Lower leg skin (tissue), 4 donors: ENCODE results near the gene SHANK1. TPM values are rescaled to one million over a fixed set of nuclear protein-coding genes. Genes with fewer than 3 reads are reported as not detected.

Experiments
- DNase-seq, 2 donors: peaks; one replicate each; pipeline ENCODE4 v3.0.0-alpha.2; 2019; ENCODE audit warnings: low spot score in 2 of 2
- H3K4me3 ChIP-seq: fragments of 200-600 bp; sonication (generic); 2 replicates; pipeline ENCODE4 v1.5.1; 2017; ENCODE audit warnings: mild to moderate bottlenecking, low read depth; ENCODE audit not compliant: poor library complexity, severe bottlenecking
- POLR2A ChIP-seq, 2 donors: fragments of 450-650 bp; IDR thresholded peaks; one replicate each; pipeline ENCODE4 v1.6.1; 2016 to 2017; ENCODE audit warnings: antibody characterized with exemption in 2 of 2, mild to moderate bottlenecking in 1 of 2, moderate library complexity in 1 of 2
- WGBS, 2 donors: methylation state at CpG; one replicate each; pipeline ENCODE4 v1.1.5; 2018; 5-methylcytosine and 5-hydroxymethylcytosine counted together
- intact Hi-C: fragments of 100-400 bp; cut with DNase I; formaldehyde crosslinking; loops from one replicate; pipeline ENCODE4 v1.15.0; 2023; ENCODE audit warnings: low total_unique reads
- total RNA-seq, 4 donors: library from RNA; depleted of rRNA; stranded (reverse); fragments of >200 nt; gene quantifications; one replicate each; pipeline ENCODE4 v1.1.0, GENCODE V29; 2016
- TF ChIP-seq, protein P1 (sequence below), 3 donors: fragments of 450-650 bp; IDR thresholded peaks; one replicate each; pipeline ENCODE4 v1.5.1; 2016; ENCODE audit warnings: antibody characterized with exemption in 3 of 3, mild to moderate bottlenecking in 3 of 3, moderate library complexity in 2 of 3

SHANK1 gene
- total RNA-seq, 4 donors from 2014 or later, result 0.30 to 1.6 (median 0.67) TPM

- no peak for DNase-seq
- TF ChIP-seq, protein P1, sequence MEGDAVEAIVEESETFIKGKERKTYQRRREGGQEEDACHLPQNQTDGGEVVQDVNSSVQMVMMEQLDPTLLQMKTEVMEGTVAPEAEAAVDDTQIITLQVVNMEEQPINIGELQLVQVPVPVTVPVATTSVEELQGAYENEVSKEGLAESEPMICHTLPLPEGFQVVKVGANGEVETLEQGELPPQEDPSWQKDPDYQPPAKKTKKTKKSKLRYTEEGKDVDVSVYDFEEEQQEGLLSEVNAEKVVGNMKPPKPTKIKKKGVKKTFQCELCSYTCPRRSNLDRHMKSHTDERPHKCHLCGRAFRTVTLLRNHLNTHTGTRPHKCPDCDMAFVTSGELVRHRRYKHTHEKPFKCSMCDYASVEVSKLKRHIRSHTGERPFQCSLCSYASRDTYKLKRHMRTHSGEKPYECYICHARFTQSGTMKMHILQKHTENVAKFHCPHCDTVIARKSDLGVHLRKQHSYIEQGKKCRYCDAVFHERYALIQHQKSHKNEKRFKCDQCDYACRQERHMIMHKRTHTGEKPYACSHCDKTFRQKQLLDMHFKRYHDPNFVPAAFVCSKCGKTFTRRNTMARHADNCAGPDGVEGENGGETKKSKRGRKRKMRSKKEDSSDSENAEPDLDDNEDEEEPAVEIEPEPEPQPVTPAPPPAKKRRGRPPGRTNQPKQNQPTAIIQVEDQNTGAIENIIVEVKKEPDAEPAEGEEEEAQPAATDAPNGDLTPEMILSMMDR (IDR thresholded peaks at IDR 0.05), result no peak
- TF ChIP-seq POLR2A (IDR thresholded peaks at IDR 0.05), result no peak
- no peak overlapping the region for H3K4me3 ChIP-seq
- WGBS, 2 donors, result 49 to 50% methylated on average over 10 of the region's 10 CpGs
- intact Hi-C loops, result no loop called here
These were observed 81.0 kb downstream of the SHANK1 start for GRCh38 chr19:50638600-50638999.

GRCh38 chr19:50636317-50637085, 83.1 kb downstream of the SHANK1 start:
- intact Hi-C loops, result no loop called here
- H3K4me3 ChIP-seq, result no peak overlapping the region
- WGBS, 2 donors, result 79 to 82% methylated on average over 5 of the region's 5 CpGs
- DNase-seq, result no peak
- TF ChIP-seq POLR2A (IDR thresholded peaks at IDR 0.05), result no peak
- TF ChIP-seq, protein P1 (IDR thresholded peaks at IDR 0.05), result no peak

- no peak for TF ChIP-seq POLR2A (IDR thresholded peaks at IDR 0.05)
- TF ChIP-seq, protein P1 (IDR thresholded peaks at IDR 0.05), result no peak
- intact Hi-C loops, result no loop called here
- H3K4me3 ChIP-seq, result no peak overlapping the region
- no peak for DNase-seq
- 94 to 98% methylated on average over 2 of the region's 2 CpGs for WGBS, 2 donors
These were observed 85.6 kb downstream of the SHANK1 start for GRCh38 chr19:50633973-50634372.

DNA sequence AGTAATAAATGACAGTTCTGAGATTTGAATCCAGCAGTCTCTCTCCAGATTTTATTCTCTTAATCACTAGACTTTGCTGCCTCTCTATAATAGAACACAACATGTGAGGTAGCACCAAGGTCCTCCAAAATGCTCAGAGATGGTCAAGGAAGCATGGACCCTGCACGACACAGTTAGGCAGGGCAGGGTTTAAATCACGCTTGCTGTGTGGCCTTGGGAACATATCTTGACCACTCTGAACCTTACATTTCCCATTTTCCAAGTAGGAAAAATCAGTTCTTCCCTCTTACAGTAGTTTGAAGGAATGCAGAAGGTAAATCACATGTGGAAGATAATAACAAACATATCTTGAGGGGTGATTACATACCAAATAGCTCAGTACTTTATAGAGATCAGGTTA, 86.2 kb downstream of the SHANK1 start:
- intact Hi-C loops, result no loop called here
- no peak for DNase-seq
- H3K4me3 ChIP-seq, result no peak overlapping the region
- WGBS, 2 donors, result 60 to 85% methylated on average over 2 of the region's 2 CpGs
- no peak for TF ChIP-seq POLR2A (IDR thresholded peaks at IDR 0.05)
- TF ChIP-seq, protein P1 (IDR thresholded peaks at IDR 0.05), result no peak

DNA sequence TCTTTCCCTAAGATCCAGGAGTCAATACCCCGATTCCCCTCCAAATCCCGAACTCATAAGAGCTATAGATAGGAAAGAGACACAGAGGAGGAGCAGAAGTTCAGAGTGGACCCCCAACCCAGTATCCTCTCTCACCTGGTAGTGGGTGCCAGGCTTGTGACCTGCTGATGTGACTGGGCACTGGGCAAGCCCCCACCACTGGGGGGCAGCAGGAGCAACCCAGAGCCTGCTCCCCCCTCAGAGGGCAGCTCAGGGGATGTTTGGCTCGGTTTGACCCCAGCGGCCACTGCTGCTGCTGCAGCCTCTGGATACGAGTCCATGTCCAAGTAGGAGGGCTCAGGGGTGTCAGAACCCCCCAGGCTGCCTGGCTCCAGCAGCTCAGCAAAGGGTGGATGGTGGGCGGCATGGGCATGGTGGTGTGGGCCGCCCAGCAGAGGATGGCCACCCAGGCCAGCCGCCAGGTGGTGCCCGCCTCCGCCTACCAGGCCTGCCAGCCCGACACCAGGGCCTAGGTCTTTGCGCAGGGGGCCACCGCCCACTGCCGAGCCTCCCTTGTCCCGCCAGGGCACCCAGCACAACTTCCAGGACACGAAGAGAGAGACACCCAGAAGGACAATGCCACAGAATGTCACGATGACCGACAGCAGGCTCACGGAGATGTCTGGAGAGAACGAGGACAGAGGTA, 87.3 kb downstream of the SHANK1 start:
- DNase-seq, result no peak
- no peak for TF ChIP-seq POLR2A (IDR thresholded peaks at IDR 0.05)
- TF ChIP-seq, protein P1 (IDR thresholded peaks at IDR 0.05), result no peak
- 76 to 78% methylated on average over 20 of the region's 20 CpGs for WGBS, 2 donors

More for the DNA sequence above, 87.3 kb downstream of the SHANK1 start:
- intact Hi-C loops, result no loop called here
- H3K4me3 ChIP-seq, result no peak overlapping the region
